H1 (cell line): ENCODE measurements around the gene CFH. TPM values are rescaled to one million over a fixed set of nuclear protein-coding genes. Genes with fewer than 3 reads are reported as not detected.

Experiments
- CBX8 ChIP-seq: fragments of 300-800, 300-1000 bp; sonication (generic); IDR thresholded peaks from 2 replicates; pipeline ENCODE4 v1.7.1; 2016; ENCODE audit warnings: low read depth, low read length, borderline replicate concordance
- EGR1 ChIP-seq: IDR thresholded peaks from 2 replicates; pipeline ENCODE4 v1.6.1; 2011; ENCODE audit warnings: low read depth, low read length, borderline replicate concordance
- polyA plus RNA-seq, 7 experiments: library from polyadenylated mRNA; depleted of rRNA in 3 of 7; stranded (reverse) in 5 of 7; unstranded in 2 of 7; fragments of >200 nt in 5 of 7; fragments of 200-250 nt in 2 of 7; gene quantifications; 1 replicate in 5 of 7; 2 replicates in 1 of 7; 4 replicates in 1 of 7; pipeline versions ENCODE4 v1.2.1 to v1.2.3, GENCODE V29; 2011 to 2013; ENCODE audit warnings: missing spikeins in 2 of 7, mixed read lengths in 2 of 7
- total RNA-seq: library from RNA; stranded (reverse); fragmentation: NEBNext Ultra II Directional; extraction: Animal tissue kit (Norgen Biotek cat#: 25700); gene quantifications from 2 replicates; pipeline ENCODE4 v1.2.1, GENCODE V29; 2021
- TF ChIP-seq, protein P1 (sequence below): IDR thresholded peaks from 2 replicates; pipeline ENCODE4 v1.6.1; 2011; ENCODE audit warnings: low read depth, mild to moderate bottlenecking, low read length; ENCODE audit not compliant: insufficient read depth

CFH gene
- total and polyA plus RNA-seq, 2 of the 8 experiments (the other 6 are each of a cell fraction or from before 2014, with no cell fraction given) = not detected

DNA sequence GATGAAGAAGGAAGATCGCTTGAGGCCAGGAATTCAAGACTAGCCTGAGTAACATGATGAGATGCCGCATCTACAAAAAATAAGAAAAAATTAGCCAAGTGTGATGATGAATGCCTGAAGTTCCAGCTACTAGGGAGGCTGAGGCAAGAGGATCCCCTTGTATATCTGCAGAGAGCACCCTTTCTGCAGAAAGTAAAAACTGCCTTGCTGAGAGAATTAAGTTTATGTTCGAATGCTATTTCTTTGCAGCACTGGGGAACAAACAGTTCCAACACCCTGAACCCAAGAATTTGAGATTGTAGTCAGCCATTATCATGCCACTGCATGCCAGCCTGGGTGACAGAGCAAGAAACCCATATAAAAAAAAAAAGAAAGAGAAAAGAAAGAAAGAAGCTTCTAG lies 23.0 kb upstream of the CFH start (continued):
- TF ChIP-seq, protein P1, sequence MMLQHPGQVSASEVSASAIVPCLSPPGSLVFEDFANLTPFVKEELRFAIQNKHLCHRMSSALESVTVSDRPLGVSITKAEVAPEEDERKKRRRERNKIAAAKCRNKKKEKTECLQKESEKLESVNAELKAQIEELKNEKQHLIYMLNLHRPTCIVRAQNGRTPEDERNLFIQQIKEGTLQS = no peak
- TF ChIP-seq CBX8 (no peak), EGR1 (no peak)
- TF ChIP-seq, all 59 proteins: peak for 0
